HUES48 (cell line): ENCODE data around the gene NOM1.

Experiments used
- H3K27ac ChIP-seq: one replicate; pipeline ENCODE4 v1.7.0; 2013; ENCODE audit warnings: low read depth, low read length, inconsistent platforms
- H3K27me3 ChIP-seq: 2 replicates; pipeline ENCODE4 v1.6.1; 2013; ENCODE audit warnings: mild to moderate bottlenecking, low read length; ENCODE audit not compliant: control insufficient read depth, insufficient read depth
- H3K36me3 ChIP-seq: 2 replicates; pipeline ENCODE4 v1.6.1; 2013; ENCODE audit warnings: low read length; ENCODE audit not compliant: control insufficient read depth, insufficient read depth
- H3K4me1 ChIP-seq: 2 replicates; pipeline ENCODE4 v1.6.1; 2013; ENCODE audit warnings: mild to moderate bottlenecking, low read length; ENCODE audit not compliant: control insufficient read depth, insufficient read depth
- H3K4me3 ChIP-seq: 2 replicates; pipeline ENCODE4 v1.5.1; 2013; ENCODE audit warnings: mild to moderate bottlenecking, low read depth, low read length
- H3K9ac ChIP-seq: 2 replicates; pipeline ENCODE4 v1.6.1; 2013; ENCODE audit warnings: mild to moderate bottlenecking, low read depth, low read length, moderate library complexity
- H3K9me3 ChIP-seq: 2 replicates; pipeline ENCODE4 v1.6.1; 2013; ENCODE audit warnings: low read length; ENCODE audit not compliant: control insufficient read depth, insufficient read depth

Gene NOM1

GRCh38 chr7:157021071-157021870 lies 71.8 kb downstream of the NOM1 start:
- H3K36me3 ChIP-seq: no peaks in the 10 kb centered on the region
- peaks cover 30% of the 10 kb centered on the region for H3K4me1 ChIP-seq
- peaks cover 100% of the 10 kb centered on the region for H3K27me3 ChIP-seq
- no peak overlapping the region for H3K9ac ChIP-seq
- H3K4me3 ChIP-seq: no peak overlapping the region; the same call in 1 of the 2 replicates
- no peak overlapping the region for H3K27ac ChIP-seq
- no peaks in the 10 kb centered on the region for H3K9me3 ChIP-seq

- H3K36me3 ChIP-seq: no peaks in the 10 kb centered on the region
- H3K27ac ChIP-seq: no peak overlapping the region
- H3K27me3 ChIP-seq: peaks cover 100% of the 10 kb centered on the region
- no peaks in the 10 kb centered on the region for H3K9me3 ChIP-seq
- H3K9ac ChIP-seq: no peak overlapping the region
- H3K4me3 ChIP-seq: no peak overlapping the region
- H3K4me1 ChIP-seq: peaks cover 22% of the 10 kb centered on the region
These were observed 72.6 kb downstream of the NOM1 start for GRCh38 chr7:157021871-157022680.
